HG03565 (cell line): Measurements from ENCODE around the gene ODF4.
"Not testable (repeated sequence)": the region's sequence is repeated elsewhere in the genome, so short reads cannot be mapped to it uniquely, and the experiment has no call there.

Experiments
- ATAC-seq: cut with Tn5 transposase; IDR thresholded peaks from one replicate; pipeline ENCODE4 v1.9.1; 2021; ENCODE audit warnings: mild to moderate bottlenecking, moderate library complexity; ENCODE audit not compliant: unreplicated experiment

Gene ODF4

DNA sequence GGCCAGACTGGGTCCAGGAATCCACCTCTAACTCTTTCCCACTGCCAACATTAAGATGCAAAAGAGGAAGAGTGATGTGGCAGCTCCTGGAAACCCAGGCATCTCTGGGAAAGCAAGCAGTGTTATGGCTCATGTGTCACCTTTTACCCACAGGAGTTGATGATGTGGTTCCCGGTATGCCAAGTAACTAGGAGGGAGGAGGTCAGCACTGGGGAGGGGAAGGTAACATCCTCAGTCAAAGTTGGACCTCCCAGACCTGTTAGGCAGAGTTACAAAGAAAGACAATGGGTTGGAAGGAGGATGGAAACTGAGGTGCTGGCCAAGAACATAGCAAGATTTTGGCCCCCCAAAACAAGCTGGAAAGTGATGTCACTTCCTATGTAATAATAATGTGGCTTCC is 25.5 kb downstream of the ODF4 start:
- no peak for ATAC-seq

DNA sequence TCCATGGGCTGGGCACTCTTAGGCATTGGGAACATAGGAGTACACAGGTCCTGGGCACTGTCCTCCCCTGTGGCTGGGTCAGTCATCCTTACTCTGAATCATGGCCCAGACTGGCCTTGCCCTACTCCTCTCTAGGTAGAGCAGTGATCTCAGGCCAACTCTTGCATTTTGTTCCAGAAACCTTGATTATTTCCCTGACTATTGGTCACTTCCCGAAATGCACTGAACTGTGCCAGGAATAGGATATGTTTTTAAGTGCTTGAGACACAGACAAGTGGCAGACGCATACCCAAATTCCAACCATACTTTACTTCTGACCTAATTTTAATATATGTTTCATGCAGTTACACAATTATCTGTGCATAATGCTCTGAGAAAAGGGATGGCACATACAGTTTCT is 26.6 kb downstream of the ODF4 start:
- ATAC-seq: no peak

DNA sequence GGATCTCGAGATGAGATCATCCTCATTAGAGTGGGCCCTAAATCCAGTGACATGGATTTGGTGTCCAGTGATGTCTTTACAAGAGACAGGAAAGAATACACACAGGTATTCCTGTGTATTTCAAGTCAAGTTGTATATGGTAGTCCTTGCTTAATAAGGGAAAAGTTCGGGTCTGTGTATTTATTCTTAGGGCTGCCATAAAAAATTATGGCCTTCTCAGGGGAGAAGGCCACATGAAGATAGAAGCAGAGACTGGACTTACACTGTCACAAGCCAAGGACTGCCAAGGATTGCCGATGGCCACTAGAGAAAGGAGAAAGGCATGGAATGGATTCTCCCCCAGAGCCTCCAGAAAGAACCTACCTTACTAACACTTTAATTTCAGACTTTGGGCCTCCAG is 28.6 kb downstream of the ODF4 start:
- ATAC-seq: no peak

DNA sequence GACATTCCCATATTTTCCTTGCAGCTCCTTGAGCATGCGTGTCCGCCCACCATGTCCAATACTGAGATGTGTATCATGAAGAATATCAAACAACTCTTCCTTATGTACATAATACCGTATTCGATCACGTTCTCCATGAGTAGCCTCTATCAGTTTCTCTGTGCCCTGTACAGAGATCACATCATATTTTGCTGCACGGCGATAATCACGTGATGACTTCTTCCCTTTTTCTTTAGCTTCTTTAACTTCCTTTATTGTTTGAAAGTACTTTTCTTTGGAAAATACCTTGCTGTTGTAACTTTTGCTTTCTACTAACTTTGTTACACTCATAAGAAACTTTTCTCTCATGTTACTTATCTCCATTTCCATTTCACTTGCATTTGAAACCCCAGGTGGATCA is 30.3 kb downstream of the ODF4 start:
- ATAC-seq: no peak

DNA sequence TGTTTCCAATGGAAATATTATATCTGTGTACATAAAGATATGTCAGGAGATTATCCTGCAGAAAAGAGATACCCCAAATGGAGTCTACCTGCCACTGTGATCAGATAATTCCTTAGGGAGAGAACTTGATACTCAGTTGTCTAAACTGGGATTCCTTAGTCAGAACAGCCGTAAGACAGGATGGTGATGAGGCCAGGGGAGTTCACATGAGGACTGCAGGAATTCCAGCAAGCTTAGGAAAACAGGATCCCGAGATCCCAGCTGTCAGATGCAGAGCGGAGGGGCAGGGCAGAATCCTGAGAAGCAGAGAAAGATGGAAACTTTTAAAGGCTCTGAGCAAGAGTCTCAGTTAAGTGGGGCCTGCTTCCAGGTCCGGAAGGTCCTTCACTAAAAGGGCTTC is 32.1 kb downstream of the ODF4 start:
- ATAC-seq: no peak

DNA sequence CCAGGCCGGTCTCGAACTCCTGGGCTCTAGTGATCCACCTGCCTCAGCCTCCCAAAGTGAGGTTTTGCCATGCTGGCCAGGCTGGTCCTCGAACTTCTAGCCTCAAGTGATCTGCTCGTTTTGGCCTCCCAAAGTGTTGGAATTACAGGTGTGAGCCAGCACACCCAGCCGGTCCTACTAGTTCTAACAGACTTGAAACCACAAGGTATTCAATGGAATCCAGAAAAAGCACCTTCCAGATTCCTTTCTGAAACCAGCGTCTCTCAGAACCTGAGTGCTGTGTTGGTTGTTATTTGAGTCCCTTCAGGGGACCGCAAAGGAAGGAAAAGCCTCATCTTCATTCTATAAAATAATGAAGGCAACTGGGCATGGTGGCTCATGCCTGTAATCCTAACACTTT is 32.8 kb downstream of the ODF4 start:
- no peak for ATAC-seq

DNA sequence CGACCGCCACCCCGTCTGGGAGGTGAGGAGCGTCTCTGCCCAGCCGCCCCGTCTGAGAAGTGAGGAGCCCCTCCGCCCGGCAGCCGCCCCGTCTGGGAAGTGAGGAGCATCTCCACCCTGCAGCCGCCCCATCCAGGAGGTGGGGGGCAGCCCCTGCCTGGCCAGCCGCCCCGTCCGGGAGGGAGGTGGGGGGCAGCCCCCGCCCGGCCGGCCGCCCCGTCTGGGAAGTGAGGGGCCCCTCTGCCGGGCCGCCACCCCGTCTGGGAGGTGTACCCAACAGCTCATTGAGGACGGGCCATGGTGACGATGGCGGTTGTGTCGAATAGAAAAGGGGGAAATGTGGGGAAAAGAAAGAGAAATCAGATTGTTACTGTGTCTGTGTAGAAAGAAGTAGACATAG is 34.2 kb downstream of the ODF4 start:
- ATAC-seq: not testable (repeated sequence)

DNA sequence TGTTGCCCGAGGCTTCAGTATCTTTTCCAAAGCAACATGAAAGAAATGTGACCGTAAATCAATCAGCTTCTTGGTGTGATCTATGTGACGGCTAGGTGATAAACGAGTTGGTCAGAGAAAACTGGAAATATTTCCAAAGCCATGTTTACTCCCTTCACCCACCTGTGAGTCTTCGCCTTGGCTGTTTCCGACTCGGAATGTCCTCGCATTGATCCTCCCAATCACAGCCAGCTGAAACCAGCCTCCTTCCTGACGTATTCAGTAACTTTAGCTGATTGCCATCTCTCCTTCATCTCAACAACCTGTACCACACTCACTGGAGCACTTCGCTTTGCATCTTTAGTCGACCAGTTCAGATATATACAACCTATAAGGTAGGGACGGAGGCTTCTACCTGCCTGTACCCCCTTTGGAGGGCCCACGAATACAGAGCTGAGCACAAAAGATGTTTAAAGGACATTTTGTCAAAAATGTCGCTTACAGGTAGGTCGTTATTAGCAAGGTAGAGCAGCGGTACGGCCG is 36.2 kb downstream of the ODF4 start:
- no peak for ATAC-seq

DNA sequence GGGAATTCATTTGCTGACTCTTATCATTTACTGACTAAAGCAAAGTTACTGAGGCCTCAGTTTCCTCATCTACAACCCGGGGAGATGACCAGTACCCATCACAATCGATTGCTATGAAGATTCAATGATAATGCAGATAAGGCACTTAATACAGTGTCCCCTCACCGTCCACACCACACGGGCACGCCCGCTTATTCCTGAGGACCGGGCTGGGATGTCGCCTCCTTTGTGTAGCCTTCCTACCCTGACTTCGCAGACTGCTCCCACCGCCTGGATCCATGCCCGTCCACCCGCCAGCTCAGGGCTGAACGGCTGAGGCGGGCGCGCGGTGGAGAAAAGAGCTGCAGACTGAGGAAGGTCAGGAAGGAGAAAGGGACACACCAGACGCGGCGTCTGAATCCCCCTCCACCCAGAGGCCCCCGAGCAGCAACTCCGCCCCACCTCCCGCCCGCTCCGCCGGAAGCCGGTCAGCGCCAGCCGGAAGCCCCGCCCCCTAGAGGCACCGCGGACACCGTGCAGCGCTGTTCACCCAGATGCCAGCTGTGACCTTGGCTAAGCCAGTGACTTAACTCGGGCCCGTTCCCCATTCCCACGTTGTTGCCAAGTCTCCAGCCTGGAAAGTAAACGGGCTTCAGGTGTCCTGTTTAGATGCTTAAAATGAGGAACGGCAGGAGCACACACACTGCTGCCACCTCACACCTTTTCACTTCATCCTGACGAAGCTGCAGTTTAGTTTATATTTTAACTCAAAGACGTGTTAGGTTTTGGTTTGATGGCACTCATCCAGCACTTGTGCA is 36.8 kb downstream of the ODF4 start, which contains the start of gene KRABD2:
KRABD2 (minus strand) TSS at position 434 of the 797 bp plus-strand sequence.
- ATAC-seq: peak; percentile 65

DNA sequence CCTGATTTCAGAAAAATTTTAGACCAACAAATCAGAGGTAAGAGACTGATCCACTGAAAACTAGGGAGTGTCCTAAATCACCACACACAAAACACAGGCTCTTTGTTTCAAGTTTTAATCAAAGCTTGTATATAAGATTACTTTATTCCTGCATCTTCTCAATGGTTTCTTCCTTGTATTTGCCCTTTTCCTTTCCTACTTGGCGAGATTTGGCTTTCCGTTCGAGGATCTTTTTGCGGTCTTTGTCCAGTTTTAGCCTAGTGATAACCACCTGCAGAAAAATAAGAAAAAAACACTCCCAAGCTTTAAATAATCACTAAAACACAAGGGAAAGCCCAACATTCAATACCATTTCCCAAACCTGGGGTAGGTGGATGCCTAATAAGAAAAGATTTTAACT is 37.8 kb downstream of the ODF4 start:
- ATAC-seq: no peak

DNA sequence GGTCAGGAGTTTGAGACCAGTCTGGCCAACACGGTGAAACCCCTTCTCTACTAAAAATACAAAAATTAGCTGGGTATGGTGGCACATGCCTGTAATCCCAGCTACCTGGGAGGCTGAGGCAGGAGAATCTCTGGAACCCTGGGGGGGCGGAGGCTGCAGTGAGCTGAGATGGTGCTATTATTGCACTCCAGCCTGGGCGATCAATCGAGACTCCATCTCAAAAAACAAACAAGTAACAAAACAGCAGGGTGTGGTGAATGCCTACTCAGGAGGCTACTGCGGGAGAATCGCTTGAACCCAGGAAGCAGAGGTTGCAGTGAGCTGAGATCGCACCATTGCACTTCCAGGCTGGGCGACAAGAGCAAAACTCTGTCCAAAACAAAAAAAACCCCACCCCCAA is 38.5 kb downstream of the ODF4 start:
- ATAC-seq: not testable (repeated sequence)

DNA sequence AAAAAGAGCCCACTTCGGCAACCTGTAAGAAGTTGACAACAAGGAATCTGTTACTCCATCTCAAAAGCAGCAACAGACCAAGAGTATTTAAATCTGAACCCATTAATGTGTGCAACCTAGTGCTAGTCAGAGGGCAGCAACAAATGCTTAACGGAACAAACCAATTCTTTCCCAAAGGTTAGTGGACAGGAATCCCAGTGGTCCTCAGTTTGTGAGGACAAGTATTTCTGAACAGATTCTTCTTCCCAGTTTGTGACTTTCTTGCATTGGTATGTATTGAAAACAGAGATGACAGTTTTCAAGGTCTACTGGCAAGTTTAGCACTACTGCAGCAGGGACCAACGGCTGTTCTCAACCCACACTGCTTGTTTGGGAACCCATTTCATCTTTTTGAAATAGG is 40.4 kb downstream of the ODF4 start:
- ATAC-seq: no peak

DNA sequence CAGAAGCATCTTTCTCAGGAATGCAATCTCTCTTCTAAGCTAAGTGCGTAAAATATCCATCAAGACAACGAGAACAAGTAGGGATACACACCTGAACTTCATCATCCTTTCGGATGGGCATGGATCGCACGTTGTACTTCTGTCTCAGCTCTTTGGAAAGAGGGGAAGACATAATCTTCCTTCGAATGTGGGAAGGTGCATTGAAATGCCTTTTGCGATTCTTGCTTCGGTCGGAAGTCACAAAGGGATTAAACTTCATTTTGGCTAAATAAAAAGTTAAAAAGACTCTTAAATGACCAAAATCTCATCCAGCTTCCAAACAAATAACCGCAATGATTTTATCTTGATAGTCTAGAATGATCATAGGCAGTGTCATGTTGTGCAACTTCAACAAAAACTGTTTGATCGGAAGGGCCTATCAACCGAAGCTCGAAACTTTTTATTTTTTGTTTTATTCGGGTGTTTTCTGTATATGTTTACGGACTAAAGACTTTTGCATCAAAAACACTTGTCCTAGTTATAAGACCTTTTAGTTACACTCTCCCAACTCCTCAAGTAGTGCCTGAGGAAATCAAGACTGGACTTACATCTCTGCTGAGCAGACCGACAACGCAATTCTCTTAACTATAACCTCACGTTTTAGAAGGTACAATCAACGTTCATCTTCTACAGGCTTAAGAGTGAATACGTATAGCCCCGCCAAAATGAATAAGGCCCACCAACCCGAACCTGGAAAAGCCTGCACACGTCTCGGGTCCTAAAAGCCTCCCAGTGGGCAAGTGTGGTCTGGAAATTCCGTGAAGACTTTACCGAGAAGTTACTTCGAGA is 42.6 kb downstream of the ODF4 start:
- no peak for ATAC-seq

DNA sequence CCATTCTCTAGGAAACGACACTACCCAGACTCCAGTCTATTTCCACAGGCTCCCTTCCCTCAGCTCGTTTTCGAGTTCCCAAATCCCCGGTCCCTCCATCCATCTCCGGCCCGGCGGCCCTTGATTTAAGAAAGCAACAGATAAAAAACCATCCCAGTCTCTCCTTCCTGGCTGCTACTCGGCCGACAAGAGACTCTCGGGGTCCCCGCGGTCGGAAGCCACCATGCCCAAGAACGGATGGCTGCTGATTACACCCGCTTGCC is 43.2 kb downstream of the ODF4 start:
- no peak for ATAC-seq

DNA sequence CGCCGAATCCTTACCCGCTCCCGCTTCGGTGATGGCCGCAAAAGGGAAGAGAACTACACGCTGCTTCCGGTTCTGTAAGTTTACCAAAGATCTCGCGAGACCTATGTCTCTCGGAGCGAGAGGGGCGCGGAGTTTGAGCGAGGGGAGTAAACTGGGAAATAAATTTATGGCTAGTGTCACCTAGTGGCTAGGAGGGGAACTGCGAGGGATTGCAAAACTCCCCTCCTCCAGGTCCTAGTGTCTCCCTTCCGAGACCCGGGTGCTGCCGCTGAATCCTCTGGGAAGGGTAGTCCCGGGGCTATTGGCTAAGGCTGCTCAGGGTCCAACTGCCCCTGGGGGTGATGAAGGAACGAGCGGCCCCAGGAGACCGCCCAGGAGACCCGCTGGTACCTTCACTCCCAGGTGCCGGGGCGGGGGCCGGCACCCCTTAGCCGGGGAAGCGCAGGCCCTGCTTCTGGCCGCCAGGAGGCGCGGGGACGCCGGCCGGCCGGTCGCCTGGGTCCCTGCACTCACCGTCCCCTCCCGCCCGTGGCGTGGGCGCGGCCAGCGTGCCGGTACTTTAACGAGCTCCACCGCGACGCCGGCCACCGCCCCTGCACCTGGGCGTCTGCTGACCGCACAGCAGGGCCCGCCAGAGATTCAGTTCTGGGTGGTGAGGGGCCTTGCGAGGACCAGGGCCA is 43.6 kb downstream of the ODF4 start, which contains the start of gene RPL26:
RPL26 (minus strand) TSS at position 51 of the 680 bp plus-strand sequence. CDS start 883 bp downstream, outside the sequence.
- ATAC-seq: peak; percentile 79

DNA sequence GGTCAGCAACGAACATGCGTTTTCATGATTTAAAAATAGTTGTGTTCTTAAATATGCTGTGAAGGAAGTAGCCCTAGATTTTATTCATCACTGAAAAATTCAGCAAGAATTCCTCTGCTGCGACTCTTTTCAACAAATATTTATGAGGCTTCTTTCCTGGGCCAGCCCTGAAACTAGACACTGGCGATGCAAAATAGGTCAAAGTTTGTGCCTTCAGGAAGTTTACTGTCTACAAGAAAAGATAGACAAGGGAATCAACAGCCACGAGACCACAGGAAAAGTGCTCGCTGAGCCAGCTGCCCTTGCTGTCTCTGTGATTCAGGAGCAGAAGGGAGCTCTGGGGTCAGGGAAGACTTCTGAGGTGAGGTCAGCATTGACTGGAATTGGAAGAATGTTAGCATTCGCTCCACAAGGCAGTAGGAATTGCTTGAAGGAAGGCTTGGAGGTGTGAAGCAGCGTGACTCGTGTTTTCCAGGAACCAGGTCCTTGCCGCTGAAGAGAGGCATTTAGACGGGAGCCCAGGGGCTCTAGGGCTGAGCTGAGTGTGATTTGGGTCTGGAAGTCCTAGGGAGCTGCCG is 45.2 kb downstream of the ODF4 start:
- no peak for ATAC-seq

DNA sequence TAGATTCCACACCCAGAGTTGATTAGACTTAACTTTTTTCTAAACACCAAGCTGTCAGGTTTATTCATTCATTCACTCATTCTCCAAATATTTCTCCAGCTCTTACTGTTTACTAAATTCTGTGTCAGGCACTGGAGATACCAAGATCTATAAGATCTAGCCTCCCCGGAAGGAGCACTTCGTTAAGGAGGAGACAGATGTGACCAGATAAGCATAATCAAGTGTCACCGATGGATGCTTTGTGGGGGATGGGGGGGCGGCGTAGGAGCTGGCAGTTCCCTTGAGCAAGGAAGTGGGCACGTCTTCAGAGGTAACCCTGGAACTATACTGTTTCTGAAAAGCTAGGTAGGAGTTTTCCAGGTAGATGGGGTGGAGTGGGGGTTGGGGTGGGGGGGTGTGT is 47.2 kb downstream of the ODF4 start:
- ATAC-seq: no peak

DNA sequence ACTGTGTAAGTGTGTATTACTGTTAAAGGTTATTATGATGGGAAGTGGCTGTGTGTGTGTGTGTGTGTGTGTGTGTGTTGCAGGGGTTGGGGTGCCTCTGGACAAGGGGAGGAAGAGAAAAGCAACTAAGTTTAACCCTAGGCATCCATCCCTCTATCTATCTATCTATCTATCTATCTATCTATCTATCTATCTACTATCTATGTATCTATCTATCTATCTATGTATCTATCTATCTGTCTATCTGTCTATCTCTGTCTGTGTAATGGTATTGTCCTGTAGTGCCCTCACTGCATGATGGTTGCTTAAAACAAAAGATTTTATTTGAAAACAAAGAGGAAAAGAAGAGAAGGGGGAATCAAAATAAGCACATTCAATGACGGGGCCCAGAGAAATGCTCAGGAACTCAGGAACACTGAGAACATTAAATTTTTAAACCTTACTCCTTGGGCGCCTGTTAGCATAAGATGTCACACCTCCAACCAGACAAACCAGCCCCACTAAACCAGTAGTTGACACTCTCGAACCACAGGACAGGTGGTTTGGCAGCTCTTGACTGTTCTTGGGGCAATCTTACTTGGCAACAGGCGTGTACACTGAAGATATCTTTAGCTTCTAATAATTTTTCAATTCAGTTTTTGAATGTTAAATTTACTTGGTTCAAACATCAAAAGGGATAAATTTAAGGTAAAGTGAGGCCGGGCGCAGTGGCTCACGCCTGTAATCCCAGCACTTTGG is 48.4 kb downstream of the ODF4 start:
- ATAC-seq: no peak

DNA sequence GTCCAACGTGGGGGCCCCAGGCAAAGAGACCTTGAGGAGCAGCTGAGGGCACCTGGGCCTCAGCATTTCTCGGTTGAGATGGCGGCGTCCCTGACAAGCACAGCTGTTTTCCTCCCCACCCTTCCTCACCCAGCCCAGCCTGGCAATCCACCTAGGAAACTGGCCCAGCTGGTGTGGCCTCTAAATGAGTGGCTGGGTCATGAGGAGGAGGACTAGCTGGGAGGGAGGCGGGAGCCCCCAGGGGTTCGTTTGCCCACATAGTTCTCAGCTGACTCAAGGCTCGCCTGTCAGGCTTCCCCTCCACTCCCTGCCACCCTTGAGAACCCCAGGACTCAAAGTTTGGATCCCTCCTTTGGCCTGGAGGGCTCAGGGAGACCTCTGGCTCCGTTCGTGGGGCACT is 52.1 kb downstream of the ODF4 start:
- ATAC-seq: no peak

DNA sequence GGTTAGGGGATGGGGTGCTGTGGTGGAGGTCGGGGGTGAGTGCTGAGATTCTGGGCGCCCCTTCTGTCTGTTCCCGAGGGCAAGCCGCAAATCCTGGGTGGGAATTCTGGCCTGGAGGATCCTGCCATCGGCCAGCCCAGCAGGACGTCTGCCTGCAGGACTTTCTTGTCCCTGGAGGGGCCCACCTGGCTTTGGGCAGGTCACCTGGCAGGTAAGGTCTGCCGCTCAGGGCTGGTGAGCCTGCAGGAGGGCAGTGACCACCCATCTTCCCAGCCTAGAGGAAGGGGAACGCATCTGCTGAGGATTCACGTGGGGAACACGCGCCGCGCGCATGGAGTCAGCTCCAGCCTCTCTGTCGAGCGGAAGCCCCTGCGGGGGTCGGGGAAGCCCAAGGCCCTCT is 52.6 kb downstream of the ODF4 start:
- no peak for ATAC-seq
